Measurements from ENCODE around the gene JADE2.

- no peak for TF ChIP-seq POLR2A (IDR thresholded peaks at IDR 0.05)
- no peak for TF ChIP-seq CTCF (IDR thresholded peaks at IDR 0.05)
- no peak for TF ChIP-seq POLR2AphosphoS5 (IDR thresholded peaks at IDR 0.05)
- no peak for TF ChIP-seq EP300 (IDR thresholded peaks at IDR 0.05)
Observed at GRCh38 chr5:134515801-134516200, 9.7 kb upstream of the JADE2 start.

All from gastroesophageal sphincter (tissue), 3 donors.